HepG2 (cell line): ENCODE results near the gene TXNL4A. TPM values are rescaled to one million over a fixed set of nuclear protein-coding genes. Genes with fewer than 3 reads are reported as not detected.

Experiments
- ATAC-seq: fragments of 200-7000 bp; cut with Tn5 transposase; 3 replicates; pipeline ENCODE4 v1.9.1; 2020; ENCODE audit warnings: mild to moderate bottlenecking, moderate library complexity
- BruUV-seq: library from RNA; stranded (reverse); fragments of 400-500 nt; replicated peaks from 2 replicates; lab custom pipeline; 2021; lab: Mats Ljungman, UMichigan
- CTCF ChIA-PET: fragments of 300-600 bp; formaldehyde crosslinking; extraction: SDS; loops from one replicate; lab custom pipeline; 2021; ENCODE audit warnings: low total read pairs, inconsistent platforms, low intra/inter-chr PET ratio; lab: Yijun Ruan, JAX
- POLR2A ChIA-PET: fragments of 350-600 bp; sonication (Branson Sonifier 250); formaldehyde crosslinking; loops from one replicate; lab custom pipeline; 2020; ENCODE audit warnings: antibody characterized with exemption, inconsistent platforms; lab: Yijun Ruan, JAX
- DNase-seq: peaks from one replicate; pipeline ENCODE4 v3.0.0-alpha.2; 2015; ENCODE audit warnings: low spot score
- FAIRE-seq: peaks from 3 replicates; lab custom pipeline; 2011; peaks lifted over from hg19 to GRCh38; lab: Jason Lieb, UNC
- H2AFZ ChIP-seq: one replicate; pipeline ENCODE4 v1.6.1; 2011; ENCODE audit warnings: low read length, inconsistent platforms
- H3K27ac ChIP-seq: fragments of 300-600 bp; 3 replicates; pipeline ENCODE4 v1.8.0; 2011; ENCODE audit warnings: mixed run types, mild to moderate bottlenecking, mixed read lengths, low read length, inconsistent platforms; ENCODE audit not compliant: insufficient read depth; ENCODE audit errors: extremely low read length
- H3K27me3 ChIP-seq, 2 experiments: fragments of 200-600 bp in 1 of 2; 2 replicates in 1 of 2; 3 replicates in 1 of 2; pipeline versions ENCODE4 v1.6.0 to v1.8.0; 2011; ENCODE audit warnings: low read length in 2 of 2, mild to moderate bottlenecking in 2 of 2, moderate library complexity in 2 of 2, inconsistent platforms in 1 of 2; ENCODE audit not compliant: insufficient read depth in 2 of 2, control insufficient read depth in 1 of 2
- H3K36me3 ChIP-seq, 2 experiments: fragments of 200-600 bp in 1 of 2; replicated peaks in 1 of 2; 2 replicates in 1 of 2; 3 replicates in 1 of 2; pipeline versions ENCODE4 v1.5.1 to v1.8.0; 2011; ENCODE audit warnings: low read length in 2 of 2, inconsistent platforms in 1 of 2; ENCODE audit not compliant: insufficient read depth in 2 of 2, control insufficient read depth in 1 of 2
- H3K4me1 ChIP-seq: 2 replicates; pipeline ENCODE4 v1.5.1; 2012; ENCODE audit warnings: low read length, inconsistent platforms; ENCODE audit not compliant: insufficient read depth
- H3K4me2 ChIP-seq: 2 replicates; pipeline ENCODE4 v1.6.0; 2011; ENCODE audit warnings: low read depth, low read length, inconsistent platforms
- H3K4me3 ChIP-seq, 3 experiments: fragments of 200-600 bp in 1 of 3; sonication (generic), shearing (Covaris generic) in 1 of 3; replicated peaks in 1 of 3; 2 replicates each; pipeline ENCODE4 v1.5.1; 2011 to 2016; ENCODE audit warnings: low read length in 3 of 3, inconsistent platforms in 2 of 3, low read depth in 2 of 3, mild to moderate bottlenecking in 2 of 3, control low read depth in 1 of 3, mixed read lengths in 1 of 3; ENCODE audit not compliant: insufficient read depth in 1 of 3
- H3K79me2 ChIP-seq: one replicate; pipeline ENCODE4 v1.6.1; 2011; ENCODE audit warnings: low read length, inconsistent platforms; ENCODE audit not compliant: insufficient read depth
- H3K9ac ChIP-seq: 2 replicates; pipeline ENCODE4 v1.6.0; 2011; ENCODE audit warnings: mild to moderate bottlenecking, low read depth, low read length, inconsistent platforms; ENCODE audit not compliant: insufficient read depth
- H3K9me3 ChIP-seq: 2 replicates; pipeline ENCODE4 v1.5.1; 2012; ENCODE audit warnings: mild to moderate bottlenecking, low read length
- H4K20me1 ChIP-seq: 2 replicates; pipeline ENCODE4 v1.6.0; 2011; ENCODE audit warnings: inconsistent platforms, mild to moderate bottlenecking, low read length, moderate library complexity; ENCODE audit not compliant: insufficient read depth
- SAP130 ChIP-seq: IDR thresholded peaks from 2 replicates; pipeline ENCODE4 v1.6.1; 2016; ENCODE audit warnings: low read depth
- WGBS: methylation state at CpG from one replicate; pipeline ENCODE4 v1.1.6; 2017; ENCODE audit warnings: low lambda C conversion rate; 5-methylcytosine and 5-hydroxymethylcytosine counted together
- in situ Hi-C: cut with HindIII; loops from 2 replicates; pipeline ENCODE4 v1.10.0; 2017; ENCODE audit warnings: low pct_unique_long_range_greater_than_20kb; ENCODE audit not compliant: extremely low pct_ligation_motif_present
- intact Hi-C: fragments of 100-400 bp; cut with micrococcal nuclease; formaldehyde crosslinking; loops from one replicate; pipeline ENCODE4 v1.10.0; 2022; ENCODE audit not compliant: unreplicated experiment
- polyA plus RNA-seq, 8 experiments: library from polyadenylated mRNA; depleted of rRNA in 3 of 8; stranded (reverse) in 7 of 8; unstranded in 1 of 8; fragments of >200 nt; fragmentation: Illumina TruSeq in 4 of 8; extraction: Trizol in 4 of 8; gene quantifications; 2 replicates each; pipeline versions ENCODE4 v1.2.1 to v1.2.3, GENCODE V29; 2011 to 2016; ENCODE audit warnings: low read depth in 4 of 8, missing spikeins in 1 of 8, mixed read lengths in 1 of 8; ENCODE audit not compliant: insufficient read depth in 1 of 8
- total RNA-seq, 5 experiments: library from RNA; depleted of rRNA; stranded (reverse); fragments of >200 nt; fragmentation: Illumina TruSeq; extraction: Trizol; gene quantifications; 2 replicates each; pipeline ENCODE4 v1.2.3, GENCODE V29; 2016; ENCODE audit warnings: low read depth in 1 of 5
- TF ChIP-seq, protein P1 (sequence below): sonication (generic); formaldehyde crosslinking; IDR thresholded peaks from 2 replicates; pipeline ENCODE4 v1.4.0; 2020; ENCODE audit warnings: mild to moderate bottlenecking, missing genetic modification reagents

The TXNL4A gene
- total and polyA plus RNA-seq, 2 of the 13 experiments (the other 11 are each of a cell fraction or from before 2014, with no cell fraction given), result 172 to 202 TPM

DNA sequence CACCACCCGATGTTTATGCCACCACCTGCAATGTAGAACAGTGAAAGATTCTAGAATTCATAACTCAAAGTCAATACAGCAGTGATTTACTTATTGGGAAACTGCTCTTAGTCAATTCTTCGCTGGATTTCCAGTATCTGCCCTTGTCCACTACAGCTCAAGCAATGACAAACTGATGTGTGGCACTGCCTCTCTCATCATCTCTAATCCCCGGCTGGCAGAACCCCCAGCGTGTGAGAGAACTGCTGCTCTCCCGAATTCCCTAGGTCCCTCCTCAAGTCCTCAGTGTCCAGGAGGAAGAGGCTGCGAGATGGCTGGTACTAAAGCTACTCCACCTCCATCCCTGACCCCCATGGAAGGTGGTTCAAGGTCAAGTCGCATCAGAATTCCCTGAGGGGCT lies 1.6 kb downstream of the TXNL4A start:
- Histone ChIP-seq H3K4me1 (peaks cover 62% of the 10 kb centered on the region), H3K27ac (peak overlapping the region; percentile 22), H2AFZ (no peak overlapping the region)
- TF ChIP-seq, protein P1, sequence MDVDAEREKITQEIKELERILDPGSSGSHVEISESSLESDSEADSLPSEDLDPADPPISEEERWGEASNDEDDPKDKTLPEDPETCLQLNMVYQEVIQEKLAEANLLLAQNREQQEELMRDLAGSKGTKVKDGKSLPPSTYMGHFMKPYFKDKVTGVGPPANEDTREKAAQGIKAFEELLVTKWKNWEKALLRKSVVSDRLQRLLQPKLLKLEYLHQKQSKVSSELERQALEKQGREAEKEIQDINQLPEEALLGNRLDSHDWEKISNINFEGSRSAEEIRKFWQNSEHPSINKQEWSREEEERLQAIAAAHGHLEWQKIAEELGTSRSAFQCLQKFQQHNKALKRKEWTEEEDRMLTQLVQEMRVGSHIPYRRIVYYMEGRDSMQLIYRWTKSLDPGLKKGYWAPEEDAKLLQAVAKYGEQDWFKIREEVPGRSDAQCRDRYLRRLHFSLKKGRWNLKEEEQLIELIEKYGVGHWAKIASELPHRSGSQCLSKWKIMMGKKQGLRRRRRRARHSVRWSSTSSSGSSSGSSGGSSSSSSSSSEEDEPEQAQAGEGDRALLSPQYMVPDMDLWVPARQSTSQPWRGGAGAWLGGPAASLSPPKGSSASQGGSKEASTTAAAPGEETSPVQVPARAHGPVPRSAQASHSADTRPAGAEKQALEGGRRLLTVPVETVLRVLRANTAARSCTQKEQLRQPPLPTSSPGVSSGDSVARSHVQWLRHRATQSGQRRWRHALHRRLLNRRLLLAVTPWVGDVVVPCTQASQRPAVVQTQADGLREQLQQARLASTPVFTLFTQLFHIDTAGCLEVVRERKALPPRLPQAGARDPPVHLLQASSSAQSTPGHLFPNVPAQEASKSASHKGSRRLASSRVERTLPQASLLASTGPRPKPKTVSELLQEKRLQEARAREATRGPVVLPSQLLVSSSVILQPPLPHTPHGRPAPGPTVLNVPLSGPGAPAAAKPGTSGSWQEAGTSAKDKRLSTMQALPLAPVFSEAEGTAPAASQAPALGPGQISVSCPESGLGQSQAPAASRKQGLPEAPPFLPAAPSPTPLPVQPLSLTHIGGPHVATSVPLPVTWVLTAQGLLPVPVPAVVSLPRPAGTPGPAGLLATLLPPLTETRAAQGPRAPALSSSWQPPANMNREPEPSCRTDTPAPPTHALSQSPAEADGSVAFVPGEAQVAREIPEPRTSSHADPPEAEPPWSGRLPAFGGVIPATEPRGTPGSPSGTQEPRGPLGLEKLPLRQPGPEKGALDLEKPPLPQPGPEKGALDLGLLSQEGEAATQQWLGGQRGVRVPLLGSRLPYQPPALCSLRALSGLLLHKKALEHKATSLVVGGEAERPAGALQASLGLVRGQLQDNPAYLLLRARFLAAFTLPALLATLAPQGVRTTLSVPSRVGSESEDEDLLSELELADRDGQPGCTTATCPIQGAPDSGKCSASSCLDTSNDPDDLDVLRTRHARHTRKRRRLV (CRISPR knock-in tag), result no peak
- TF ChIP-seq SAP130 (CRISPR knock-in tag), result 0 out of 2 replicates have a peak, but pooled peaks have one; percentile 15
- TF ChIP-seq, all 625 proteins: peak for 1
- ChIA-PET POLR2A (interaction anchor here (0.6 to 6.1 kb wide), 3 partner anchors 19 to 52 kb away, joined by 3 to 45 read pairs (median 39); partner anchors contain the start of gene RBFA), CTCF (no interaction called here)
- Histone ChIP-seq H3K4me2 (peak overlapping the region; percentile 97), H3K79me2 (peaks cover 67% of the 10 kb centered on the region), H4K20me1 (peaks cover 45% of the 10 kb centered on the region), H3K4me3 (peak overlapping the region; percentile 84 to 96 (median 85)), H3K36me3 (peaks cover 3 to 19% of the 10 kb centered on the region in 2 experiments; a peak in 4 of 5 replicates), H3K9me3 (no peaks in the 10 kb centered on the region), H3K9ac (peak overlapping the region; percentile 92), H3K27me3 (no peaks in the 10 kb centered on the region; a peak in 1 of 5 replicates)
- in situ Hi-C loops, result loop anchor here (5.0 kb wide), 1 partner anchor 46 kb away; the partner anchor contains the start of gene RBFA
- 2% methylated on average over 7 of the region's 7 CpGs for WGBS
- DNase-seq, result no peak
- no TSS peak for BruUV-seq
- no peak for FAIRE-seq
- intact Hi-C loops, result no loop called here
- ATAC-seq, result no peak
